Measurements from ENCODE around the gene CYP2A13.
"Not testable (repeated sequence)": the region's sequence is repeated elsewhere in the genome, so short reads cannot be mapped to it uniquely, and the experiment has no call there.

The CYP2A13 gene

GRCh38 chr19:41122846-41123245 is 34.6 kb downstream of the CYP2A13 start:
- DNase-seq = not testable (repeated sequence)

DNA sequence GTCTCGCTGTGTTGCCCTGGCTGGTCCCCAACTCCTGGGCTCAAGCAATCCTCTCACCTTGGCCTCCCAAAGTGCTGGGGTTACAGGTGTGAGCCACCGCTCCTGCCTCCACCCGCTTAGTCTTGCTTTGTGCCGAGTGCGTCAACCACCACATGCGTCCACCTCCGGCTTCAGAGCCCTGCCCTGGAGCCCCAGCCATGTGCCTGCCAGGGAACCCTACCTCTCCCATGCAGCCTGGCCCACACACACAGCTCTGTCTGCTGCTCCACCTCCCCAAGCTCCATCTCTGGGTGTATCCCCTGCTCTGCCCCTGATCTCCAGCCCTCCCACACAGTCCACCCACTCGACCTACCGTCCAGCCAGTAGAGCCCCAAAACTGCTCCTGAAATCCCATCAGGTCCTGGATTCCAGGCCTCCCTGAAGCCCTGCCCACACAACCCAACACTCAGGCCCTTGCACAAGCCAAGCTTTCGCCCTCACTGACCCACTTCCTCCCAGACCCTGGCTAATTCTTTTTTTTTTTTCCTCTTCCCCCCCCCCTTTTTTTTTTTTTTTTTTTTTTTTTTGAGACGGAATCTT is 35.6 kb downstream of the CYP2A13 start:
- no peak for DNase-seq

- DNase-seq = peak; percentile 14
These were observed 38.5 kb downstream of the CYP2A13 start for GRCh38 chr19:41126765-41127203.

DNA sequence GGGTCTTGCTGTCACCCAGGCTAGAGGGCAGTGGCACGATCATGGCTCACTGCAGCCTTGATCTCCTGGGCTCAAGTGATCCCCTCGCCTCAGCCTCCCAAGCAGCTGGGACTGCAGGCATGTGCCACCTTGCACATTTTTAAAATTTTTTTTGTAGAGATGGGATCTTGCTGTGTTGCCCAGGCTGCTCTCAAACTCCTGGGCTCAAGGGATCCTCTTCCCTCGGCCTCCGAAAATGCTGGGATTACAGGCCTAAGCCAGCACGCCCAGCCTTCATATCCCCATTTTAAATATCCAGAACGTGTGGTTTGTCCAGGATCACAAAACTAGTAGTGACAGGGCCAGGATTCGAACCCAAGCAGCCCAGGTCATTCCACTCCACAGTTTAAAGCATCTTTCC is 39.1 kb downstream of the CYP2A13 start:
- DNase-seq = not testable (repeated sequence)

DNA sequence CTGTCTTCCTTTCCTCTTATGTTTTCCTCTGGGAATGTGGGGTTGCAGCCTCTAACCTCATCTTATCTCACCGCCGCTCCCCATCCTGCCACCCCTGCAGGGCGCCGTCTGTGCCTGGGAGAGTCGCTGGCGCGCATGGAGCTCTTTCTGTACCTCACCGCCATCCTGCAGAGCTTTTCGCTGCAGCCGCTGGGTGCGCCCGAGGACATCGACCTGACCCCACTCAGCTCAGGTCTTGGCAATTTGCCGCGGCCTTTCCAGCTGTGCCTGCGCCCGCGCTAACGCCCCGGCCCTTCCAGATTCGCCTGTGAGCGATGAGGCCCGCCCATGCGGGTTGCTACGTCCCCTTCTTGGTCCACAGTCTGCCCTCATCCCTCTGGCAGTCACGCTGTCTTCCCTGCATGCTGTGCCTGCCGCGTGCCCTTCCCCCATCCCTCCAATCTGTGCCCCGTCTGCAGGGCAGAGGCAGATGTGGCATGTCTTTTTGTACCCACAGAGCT is 39.6 kb downstream of the CYP2A13 start:
- DNase-seq = peak; percentile 85

DNA sequence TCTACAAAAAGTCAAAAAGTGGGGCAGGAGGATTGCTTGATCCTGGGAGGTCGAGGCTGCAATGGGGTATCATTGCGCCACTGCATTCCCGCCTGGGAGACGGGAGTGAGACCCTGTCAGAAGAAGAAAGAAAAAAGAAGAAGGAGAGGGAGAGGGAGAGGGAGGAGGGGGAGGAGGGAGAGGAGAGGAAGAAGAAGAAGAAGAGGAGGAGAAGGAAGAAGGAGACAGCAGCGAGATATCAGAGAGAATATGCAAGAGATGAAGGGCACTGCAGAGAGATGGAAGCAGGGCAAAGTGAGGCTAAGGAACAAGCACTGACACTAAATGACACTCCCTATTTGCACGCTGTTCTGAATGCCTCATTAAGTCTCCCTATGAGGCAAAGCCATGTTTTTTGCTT is 40.4 kb downstream of the CYP2A13 start:
- no peak for DNase-seq

- no peak for DNase-seq
These were observed 42.9 kb downstream of the CYP2A13 start for GRCh38 chr19:41131186-41131585.

DNA sequence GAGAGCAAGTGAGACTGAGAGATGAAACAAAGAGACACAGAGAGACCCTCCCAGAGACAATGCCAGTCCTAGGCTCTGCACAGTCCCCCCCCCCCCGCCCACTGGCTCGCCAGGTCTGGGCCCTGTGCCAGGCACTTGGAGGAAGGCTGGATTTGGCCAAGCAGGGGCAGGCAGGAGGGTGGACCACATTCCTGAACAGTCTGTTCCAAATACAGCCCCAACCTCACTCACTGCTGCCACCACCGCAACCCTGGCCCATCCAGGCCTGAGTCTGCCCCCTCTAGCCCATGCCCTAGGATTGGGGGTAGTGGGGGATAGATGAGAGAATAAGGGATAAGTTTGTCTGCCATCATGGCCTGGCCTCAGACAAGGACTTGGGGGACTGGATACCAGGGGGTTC is 45.0 kb downstream of the CYP2A13 start:
- DNase-seq = no peak

- no peak for DNase-seq
These were observed 46.4 kb downstream of the CYP2A13 start for GRCh38 chr19:41134616-41135015.

- not testable (repeated sequence) for DNase-seq
These were observed 47.4 kb downstream of the CYP2A13 start for GRCh38 chr19:41135390-41136384.

DNA sequence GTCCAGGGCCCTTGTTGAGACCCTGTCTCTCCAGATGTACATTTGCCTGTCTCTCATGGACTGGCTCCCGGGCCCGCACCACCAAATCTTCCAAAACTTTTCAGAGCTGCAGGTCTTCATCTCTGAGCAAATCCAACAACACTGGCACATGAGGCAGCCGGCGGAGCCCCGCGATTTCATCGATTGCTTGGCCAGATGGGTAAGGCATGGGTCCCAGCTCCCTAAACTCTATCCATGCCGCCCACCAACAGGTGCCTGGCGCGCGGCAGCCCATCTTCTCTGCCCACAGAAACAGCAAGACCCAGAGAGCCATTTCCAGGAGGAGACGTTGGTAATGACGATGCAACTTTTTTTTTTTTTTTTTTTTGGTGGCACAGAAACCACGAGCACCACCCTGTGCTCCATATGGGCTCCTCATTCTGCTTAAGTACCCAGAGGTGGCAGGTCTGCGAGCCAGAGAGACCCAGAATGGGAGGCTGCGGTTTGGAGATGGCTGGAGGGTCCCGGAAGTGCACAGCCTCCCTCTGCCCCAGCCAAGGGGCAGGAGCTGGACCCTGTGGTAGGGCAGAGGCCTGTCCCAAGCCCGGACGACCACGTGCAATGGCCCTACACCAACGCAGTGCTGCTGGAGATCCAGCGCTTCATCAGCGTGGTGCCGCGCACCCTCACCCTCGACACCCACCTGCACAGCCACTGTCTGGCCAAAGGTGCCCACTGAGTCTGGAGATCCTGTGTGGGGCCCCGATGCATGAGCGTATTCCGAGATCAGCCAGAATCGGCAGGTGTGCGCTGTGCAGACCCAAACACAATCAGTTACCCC is 48.6 kb downstream of the CYP2A13 start:
- no peak for DNase-seq

GRCh38 chr19:41144403-41144802 is 56.2 kb downstream of the CYP2A13 start:
- DNase-seq = peak; percentile 76
